ENCODE measurements around the gene TES. TPM values are rescaled to one million over a fixed set of nuclear protein-coding genes. Genes with fewer than 3 reads are reported as not detected.
A peak's percentile ranks its signal among the peaks of the same experiment; 100 is the strongest.

The TES gene
- total RNA-seq, 1 experiment from 2014 or later, result 28.2 TPM

DNA sequence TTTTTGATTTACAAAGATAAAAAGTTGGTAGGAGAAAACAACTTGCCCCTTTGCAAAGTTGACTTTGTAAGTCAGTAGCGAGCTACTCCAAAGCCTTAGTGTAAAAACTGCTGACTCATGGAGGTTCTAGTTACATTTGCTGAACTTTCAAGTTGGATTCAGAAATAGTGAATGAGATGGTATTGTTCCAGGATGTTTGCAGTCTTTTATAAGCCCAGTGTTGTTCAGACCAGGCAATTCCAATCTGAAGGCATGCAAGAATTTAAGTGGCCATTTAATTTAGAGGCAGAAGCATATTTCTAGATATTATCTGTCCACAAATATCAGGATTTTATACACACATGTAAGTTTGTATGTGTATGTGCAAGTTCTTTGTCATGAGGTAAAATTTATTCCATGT, 21.6 kb downstream of the TES start:
- H3T11ph ChIP-seq (ENCODE audit: low read length), result no peak overlapping the region
- peaks cover 16 to 25% of the 10 kb centered on the region in 2 experiments for H3K4me1 Mint-ChIP-seq
- H3K27ac ChIP-seq (ENCODE audit: insufficient read length, low read depth, low read length), result no peak overlapping the region
- WGBS (ENCODE audit: extremely low coverage, insufficient read length, low lambda C conversion rate), result no CpG with 5 or more reads among the region's 1 CpG
- no peak overlapping the region for H3K23ac ChIP-seq (ENCODE audit: insufficient read length, low read depth, low read length)
- H2AK5ac ChIP-seq (ENCODE audit: insufficient read length, low read length), result no peak overlapping the region
- H3K9ac ChIP-seq (ENCODE audit: extremely low read depth, insufficient read length, low read length), result no peak overlapping the region
- H3K4me3 Mint-ChIP-seq, result no peak overlapping the region
- H3K56ac ChIP-seq (ENCODE audit: insufficient read length, low read depth, low read length), result no peak overlapping the region
- no peak overlapping the region for H3K4ac ChIP-seq (ENCODE audit: low read depth, low read length)
- no peak overlapping the region for H4K91ac ChIP-seq (ENCODE audit: insufficient read length, low read depth, low read length)
- no peak for DNase-seq
- no peak overlapping the region for H2BK12ac ChIP-seq (ENCODE audit: insufficient read length, low read depth, low read length)
- no peak overlapping the region for H3K4me2 ChIP-seq (ENCODE audit: insufficient read depth, insufficient read length, low read length)
- H3K14ac ChIP-seq (ENCODE audit: insufficient read depth, low read length), result no peak overlapping the region
- peak overlapping the region in 2 of 3 experiments; percentile 48 to 86; a peak in 3 of 7 replicates for H3K27ac Mint-ChIP-seq
- H3K9me3 ChIP-seq (ENCODE audit: control insufficient read depth, low read depth, low read length), result no peaks in the 10 kb centered on the region
- no peak overlapping the region for H2BK20ac ChIP-seq (ENCODE audit: low read depth, low read length, poor library complexity, severe bottlenecking)
- H3K27me3 ChIP-seq (ENCODE audit: insufficient read depth, low read length), result no peaks in the 10 kb centered on the region
- H3K79me2 ChIP-seq (ENCODE audit: insufficient read depth, low read length), result no peaks in the 10 kb centered on the region; the same call in 1 of the 2 replicates
- H2BK5ac ChIP-seq (ENCODE audit: insufficient read length, low read length), result no peak overlapping the region
- H4K8ac ChIP-seq (replicated peaks; ENCODE audit: insufficient read length, low read depth, low read length), result no peak overlapping the region
- TF ChIP-seq, protein P1, sequence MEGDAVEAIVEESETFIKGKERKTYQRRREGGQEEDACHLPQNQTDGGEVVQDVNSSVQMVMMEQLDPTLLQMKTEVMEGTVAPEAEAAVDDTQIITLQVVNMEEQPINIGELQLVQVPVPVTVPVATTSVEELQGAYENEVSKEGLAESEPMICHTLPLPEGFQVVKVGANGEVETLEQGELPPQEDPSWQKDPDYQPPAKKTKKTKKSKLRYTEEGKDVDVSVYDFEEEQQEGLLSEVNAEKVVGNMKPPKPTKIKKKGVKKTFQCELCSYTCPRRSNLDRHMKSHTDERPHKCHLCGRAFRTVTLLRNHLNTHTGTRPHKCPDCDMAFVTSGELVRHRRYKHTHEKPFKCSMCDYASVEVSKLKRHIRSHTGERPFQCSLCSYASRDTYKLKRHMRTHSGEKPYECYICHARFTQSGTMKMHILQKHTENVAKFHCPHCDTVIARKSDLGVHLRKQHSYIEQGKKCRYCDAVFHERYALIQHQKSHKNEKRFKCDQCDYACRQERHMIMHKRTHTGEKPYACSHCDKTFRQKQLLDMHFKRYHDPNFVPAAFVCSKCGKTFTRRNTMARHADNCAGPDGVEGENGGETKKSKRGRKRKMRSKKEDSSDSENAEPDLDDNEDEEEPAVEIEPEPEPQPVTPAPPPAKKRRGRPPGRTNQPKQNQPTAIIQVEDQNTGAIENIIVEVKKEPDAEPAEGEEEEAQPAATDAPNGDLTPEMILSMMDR (conservative IDR thresholded peaks at IDR 0.05), result no peak
- H3K79me1 ChIP-seq (ENCODE audit: insufficient read depth, low read depth, low read length, poor library complexity, severe bottlenecking), result peaks cover 4% of the 10 kb centered on the region
- no peak overlapping the region for H2BK15ac ChIP-seq (ENCODE audit: low read depth, low read length)
- no peak overlapping the region for H3K18ac ChIP-seq (ENCODE audit: insufficient read length, low read depth, low read length)
- no peak overlapping the region for H4K5ac ChIP-seq (ENCODE audit: insufficient read length, low read depth, low read length)
- no peaks in the 10 kb centered on the region for H3K9me3 Mint-ChIP-seq
- H3K36me3 Mint-ChIP-seq (ENCODE audit: insufficient read depth in 1 of 3, low read depth in 3 of 3), result no peaks in the 10 kb centered on the region
- no peak overlapping the region for H2AFZ ChIP-seq (ENCODE audit: low read length)
- H3K27me3 Mint-ChIP-seq (ENCODE audit: low read depth), result no peaks in the 10 kb centered on the region
- peaks cover 4% of the 10 kb centered on the region; the same call in 1 of the 2 replicates for H3K4me1 ChIP-seq (ENCODE audit: insufficient read depth, low read length)
- no peaks in the 10 kb centered on the region for H4K20me1 ChIP-seq (ENCODE audit: control insufficient read depth, insufficient read depth, insufficient read length)
- H3K23me2 ChIP-seq (ENCODE audit: insufficient read length, low read depth, low read length, poor library complexity, severe bottlenecking), result no peaks in the 10 kb centered on the region
- no peak overlapping the region for H2BK120ac ChIP-seq (ENCODE audit: low read depth, low read length, poor library complexity, severe bottlenecking)
